IMR-90 (cell line): ENCODE measurements around the gene CNNM2. TPM values are rescaled to one million over a fixed set of nuclear protein-coding genes. Genes with fewer than 3 reads are reported as not detected.

ENCODE experiments used
- microRNA-seq, 2 experiments: library from miRNA; stranded (forward) in 1 of 2; unstranded in 1 of 2; fragments of 10-50 nt in 1 of 2; fragments of <30 nt in 1 of 2; gene quantifications in 1 of 2; microRNA quantifications in 1 of 2; one replicate each; pipeline versions ENCODE3 to v1.1.0; 2013 to 2020; ENCODE audit not compliant: insufficient read depth in 1 of 2, insufficient read length in 1 of 2, unreplicated experiment in 1 of 2
- polyA plus RNA-seq, 3 experiments: library from polyadenylated mRNA; depleted of rRNA; stranded (reverse); fragments of >200 nt; gene quantifications; 2 replicates each; pipeline ENCODE4 v1.2.3, GENCODE V29; 2012; ENCODE audit warnings: low replicate concordance in 1 of 3
- small RNA-seq, 5 experiments: library from RNA; depleted of rRNA; stranded (forward); fragments of <200 nt; gene quantifications; one replicate each; pipeline ENCODE3, GENCODE V24; 2012
- total RNA-seq: library from RNA; depleted of rRNA; stranded (reverse); fragments of >200 nt; gene quantifications from 2 replicates; pipeline ENCODE4 v1.2.3, GENCODE V29; 2012; rRNA removed

CNNM2 gene
- total and polyA plus RNA-seq, 2 of the 4 experiments (the other 2 are of a cell fraction): 4.7 to 5.6 TPM

Small RNAs within 50 kb of the gene (microRNA-seq; reads per million reads assigned to microRNA genes)
- gene AS3MT (ENCODE audit: insufficient read depth, insufficient read length) (not detected), gene RF00026 (ENCODE audit: insufficient read depth, insufficient read length) (not detected), gene RF02271 (ENCODE audit: insufficient read depth, insufficient read length) (not detected)

Small RNAs within 50 kb of the gene (small RNA-seq; reads per million reads assigned to genes)
- gene AS3MT (0 reads per million in 5 experiments), gene RF00026 (0 reads per million in 5 experiments), gene RF02271 (0 reads per million in 5 experiments)

Other genes starting within 250 kb of the CNNM2 start
- 5.0 and 11.7 TPM in 2 replicates for gene ARL3, start 203.9 kb upstream of the CNNM2 start, total RNA-seq
- 12.9 and 14.3 TPM in 2 replicates for gene ARL3, start 203.9 kb upstream of the CNNM2 start, polyA plus RNA-seq (2012; rRNA removed)
- 4.2 and 11.7 TPM in 2 replicates for gene SFXN2, start 203.7 kb upstream of the CNNM2 start, total RNA-seq
- gene SFXN2, start 203.7 kb upstream of the CNNM2 start, polyA plus RNA-seq (2012; rRNA removed): 6.9 TPM in 2 replicates
- 29.2 and 31.0 TPM in 2 replicates for gene WBP1L, start 174.3 kb upstream of the CNNM2 start, total RNA-seq
- 20.7 and 22.2 TPM in 2 replicates for gene WBP1L, start 174.3 kb upstream of the CNNM2 start, polyA plus RNA-seq (2012; rRNA removed)
- gene CYP17A1, start 80.9 kb upstream of the CNNM2 start, total RNA-seq: not detected in 2 replicates
- not detected in 2 replicates for gene CYP17A1, start 80.9 kb upstream of the CNNM2 start, polyA plus RNA-seq (2012; rRNA removed)
- gene BORCS7, start 64.0 kb upstream of the CNNM2 start, total RNA-seq: 8.8 and 20.3 TPM in 2 replicates
- gene BORCS7, start 64.0 kb upstream of the CNNM2 start, polyA plus RNA-seq (2012; rRNA removed): 17.4 and 19.4 TPM in 2 replicates
- 3.6 and 7.5 TPM in 2 replicates for gene AS3MT, start 48.8 kb upstream of the CNNM2 start, total RNA-seq
- gene AS3MT, start 48.8 kb upstream of the CNNM2 start, polyA plus RNA-seq (2012; rRNA removed): 2.1 and 2.7 TPM in 2 replicates